H9 (cell line): Measurements from ENCODE around the gene RPL12. TPM values are rescaled to one million over a fixed set of nuclear protein-coding genes. Genes with fewer than 3 reads are reported as not detected.

ENCODE experiments used
- DNase-seq: peaks from one replicate; pipeline ENCODE4 v3.0.0-alpha.2; 2017
- H2AFZ ChIP-seq: one replicate; pipeline ENCODE4 v1.6.1; 2013; ENCODE audit warnings: mild to moderate bottlenecking, low read length, control low read depth, moderate library complexity
- H2AK5ac ChIP-seq: 2 replicates; pipeline ENCODE4 v1.6.1; 2013; ENCODE audit warnings: low read length, control low read depth, mixed read lengths; ENCODE audit not compliant: insufficient read length
- H2BK120ac ChIP-seq: one replicate; pipeline ENCODE4 v1.6.1; 2013; ENCODE audit warnings: low read depth, mild to moderate bottlenecking, low read length, control low read depth, inconsistent platforms; ENCODE audit not compliant: poor library complexity, severe bottlenecking
- H2BK12ac ChIP-seq: 2 replicates; pipeline ENCODE4 v1.6.1; 2013; ENCODE audit warnings: low read length, control low read depth, mixed read lengths, low read depth; ENCODE audit not compliant: insufficient read length
- H2BK15ac ChIP-seq: 2 replicates; pipeline ENCODE4 v1.6.1; 2013; ENCODE audit warnings: low read depth, low read length, control low read depth
- H2BK20ac ChIP-seq: one replicate; pipeline ENCODE4 v1.6.1; 2013; ENCODE audit warnings: low read depth, mild to moderate bottlenecking, low read length, control low read depth, inconsistent platforms; ENCODE audit not compliant: poor library complexity, severe bottlenecking
- H2BK5ac ChIP-seq: 2 replicates; pipeline ENCODE4 v1.6.1; 2013; ENCODE audit warnings: low read length, control low read depth, mixed read lengths; ENCODE audit not compliant: insufficient read length
- H3K14ac ChIP-seq: 2 replicates; pipeline ENCODE4 v1.6.1; 2013; ENCODE audit warnings: low read length, control low read depth; ENCODE audit not compliant: insufficient read depth
- H3K18ac ChIP-seq: 2 replicates; pipeline ENCODE4 v1.6.1; 2013; ENCODE audit warnings: low read depth, mild to moderate bottlenecking, mixed read lengths, low read length, control low read depth; ENCODE audit not compliant: insufficient read length
- H3K23ac ChIP-seq: 2 replicates; pipeline ENCODE4 v1.6.1; 2013; ENCODE audit warnings: low read length, control low read depth, mixed read lengths, low read depth; ENCODE audit not compliant: insufficient read length
- H3K23me2 ChIP-seq: 2 replicates; pipeline ENCODE4 v1.6.1; 2013; ENCODE audit warnings: low read depth, mild to moderate bottlenecking, mixed read lengths, low read length, control low read depth; ENCODE audit not compliant: insufficient read length, poor library complexity, severe bottlenecking
- H3K27ac ChIP-seq: 2 replicates; pipeline ENCODE4 v1.5.1; 2013; ENCODE audit warnings: low read length, control low read depth, mixed read lengths, low read depth; ENCODE audit not compliant: insufficient read length
- H3K27me3 ChIP-seq: 2 replicates; pipeline ENCODE4 v1.6.1; 2013; ENCODE audit warnings: low read length, control low read depth, inconsistent platforms; ENCODE audit not compliant: insufficient read depth
- H3K4ac ChIP-seq: 2 replicates; pipeline ENCODE4 v1.6.1; 2013; ENCODE audit warnings: low read depth, mild to moderate bottlenecking, control low read depth, inconsistent platforms, low read length, moderate library complexity
- H3K4me1 ChIP-seq: 2 replicates; pipeline ENCODE4 v1.6.1; 2013; ENCODE audit warnings: low read length, control low read depth, inconsistent platforms; ENCODE audit not compliant: insufficient read depth
- H3K4me2 ChIP-seq: 2 replicates; pipeline ENCODE4 v1.6.1; 2013; ENCODE audit warnings: low read length, control low read depth, mixed read lengths; ENCODE audit not compliant: insufficient read length, insufficient read depth
- H3K56ac ChIP-seq: 2 replicates; pipeline ENCODE4 v1.6.1; 2013; ENCODE audit warnings: low read depth, mild to moderate bottlenecking, mixed read lengths, low read length, control low read depth; ENCODE audit not compliant: insufficient read length
- H3K79me1 ChIP-seq: 2 replicates; pipeline ENCODE4 v1.6.1; 2013; ENCODE audit warnings: low read depth, mild to moderate bottlenecking, moderate library complexity, low read length, control low read depth, inconsistent platforms; ENCODE audit not compliant: insufficient read depth, poor library complexity, severe bottlenecking
- H3K79me2 ChIP-seq: 2 replicates; pipeline ENCODE4 v1.6.1; 2013; ENCODE audit warnings: low read length, control low read depth, inconsistent platforms; ENCODE audit not compliant: insufficient read depth
- H3K9ac ChIP-seq: 2 replicates; pipeline ENCODE4 v1.6.1; 2013; ENCODE audit warnings: low read length, control low read depth, mixed read lengths; ENCODE audit not compliant: insufficient read length; ENCODE audit errors: extremely low read depth
- H3K9me3 ChIP-seq: one replicate; pipeline ENCODE4 v1.6.1; 2013; ENCODE audit warnings: low read depth, low read length, inconsistent platforms; ENCODE audit not compliant: control insufficient read depth
- H3T11ph ChIP-seq: one replicate; pipeline ENCODE4 v1.6.1; 2013; ENCODE audit warnings: mild to moderate bottlenecking, low read length, control low read depth, inconsistent platforms
- H4K20me1 ChIP-seq: one replicate; pipeline ENCODE4 v1.6.1; 2013; ENCODE audit not compliant: control insufficient read depth, insufficient read length, insufficient read depth
- H4K5ac ChIP-seq: 2 replicates; pipeline ENCODE4 v1.6.1; 2013; ENCODE audit warnings: low read depth, mild to moderate bottlenecking, mixed read lengths, low read length, control low read depth; ENCODE audit not compliant: insufficient read length
- H4K8ac ChIP-seq: replicated peaks from 2 replicates; pipeline ENCODE4 v1.6.1; 2013; ENCODE audit warnings: low read length, control low read depth, mixed read lengths, low read depth; ENCODE audit not compliant: insufficient read length
- H4K91ac ChIP-seq: 2 replicates; pipeline ENCODE4 v1.6.1; 2013; ENCODE audit warnings: low read depth, mild to moderate bottlenecking, moderate library complexity, mixed read lengths, low read length, control low read depth; ENCODE audit not compliant: insufficient read length
- H3K27ac Mint-ChIP-seq, 3 experiments: 2 replicates in 2 of 3; 3 replicates in 1 of 3; pipeline ENCODE4 v1.8.0; 2020 to 2021; ENCODE audit warnings: mixed read lengths in 3 of 3, mild to moderate bottlenecking in 1 of 3, moderate library complexity in 1 of 3
- H3K27me3 Mint-ChIP-seq: 2 replicates; pipeline ENCODE4 v1.8.0; 2021; ENCODE audit warnings: low read depth, mild to moderate bottlenecking, moderate library complexity, mixed read lengths
- H3K36me3 Mint-ChIP-seq, 3 experiments: 2 replicates in 2 of 3; 3 replicates in 1 of 3; pipeline ENCODE4 v1.8.0; 2020 to 2021; ENCODE audit warnings: low read depth in 3 of 3, mixed read lengths in 3 of 3; ENCODE audit not compliant: insufficient read depth in 1 of 3
- H3K4me1 Mint-ChIP-seq, 2 experiments: 2 replicates each; pipeline ENCODE4 v1.8.0; 2020; ENCODE audit warnings: mixed read lengths in 2 of 2
- H3K4me3 Mint-ChIP-seq, 2 experiments: 2 replicates in 1 of 2; 3 replicates in 1 of 2; pipeline ENCODE4 v1.8.0; 2020 to 2021; ENCODE audit warnings: mild to moderate bottlenecking in 2 of 2, mixed read lengths in 2 of 2, moderate library complexity in 1 of 2
- H3K9me3 Mint-ChIP-seq, 2 experiments: 2 replicates in 1 of 2; 3 replicates in 1 of 2; pipeline ENCODE4 v1.8.0; 2020; ENCODE audit warnings: mild to moderate bottlenecking in 2 of 2, mixed read lengths in 2 of 2, moderate library complexity in 1 of 2
- CTCF ChIP-seq: fragments of 200-600 bp; sonication (generic); conservative IDR thresholded peaks from 3 replicates; pipeline ENCODE4 v1.8.0; 2021; ENCODE audit warnings: antibody characterized with exemption, mild to moderate bottlenecking
- WGBS: extraction: QIAGEN DNeasy Blood & Tissue Kit; methylation state at CpG from one replicate; pipeline ENCODE4 v1.1.7; 2013; ENCODE audit warnings: missing lambda C conversion rate, low lambda C conversion rate, mixed read lengths; ENCODE audit not compliant: insufficient read length; ENCODE audit errors: extremely low coverage; 5-methylcytosine and 5-hydroxymethylcytosine counted together
- total RNA-seq: library from RNA; stranded (reverse); gene quantifications from 2 replicates; pipeline ENCODE4 v1.2.1, GENCODE V29; 2021

RPL12 gene
- total RNA-seq, 1 experiment from 2014 or later, result 1,710 TPM

- Mint-ChIP-seq H3K4me1 (peaks cover 4 to 8% of the 10 kb centered on the region in 2 experiments), H3K27me3 (no peaks in the 10 kb centered on the region), H3K36me3 (peaks cover 9 to 42% (median 28%) of the 10 kb centered on the region in 3 experiments), H3K27ac (no peak overlapping the region), H3K4me3 (no peak overlapping the region), H3K9me3 (no peaks in the 10 kb centered on the region)
- Histone ChIP-seq H3K9me3 (no peaks in the 10 kb centered on the region), H2AK5ac (no peak overlapping the region), H3K27me3 (no peaks in the 10 kb centered on the region), H3K4ac (no peak overlapping the region), H2BK20ac (no peak overlapping the region), H3K23ac (no peak overlapping the region), H4K91ac (no peak overlapping the region), H3K9ac (no peak overlapping the region), H3T11ph (no peak overlapping the region), H3K4me2 (no peak overlapping the region), H3K23me2 (no peaks in the 10 kb centered on the region), H2BK120ac (no peak overlapping the region), H3K79me2 (no peaks in the 10 kb centered on the region), H3K18ac (no peak overlapping the region), H2BK5ac (no peak overlapping the region), H2AFZ (no peak overlapping the region), H2BK12ac (no peak overlapping the region), H3K27ac (no peak overlapping the region), H4K20me1 (no peaks in the 10 kb centered on the region), H3K14ac (no peak overlapping the region), H3K79me1 (no peaks in the 10 kb centered on the region), H4K5ac (no peak overlapping the region), H4K8ac (no peak overlapping the region), H2BK15ac (no peak overlapping the region), H3K4me1 (no peaks in the 10 kb centered on the region), H3K56ac (no peak overlapping the region)
- no peak for DNase-seq
- no CpG with 5 or more reads among the region's 10 CpGs for WGBS
- no peak for TF ChIP-seq CTCF
Observed at GRCh38 chr9:127491516-127491915, 40.3 kb upstream of the RPL12 start.
